Gastrocnemius medialis (tissue), 4 donors: Measurements from ENCODE around the gene MYO15A. TPM values are rescaled to one million over a fixed set of nuclear protein-coding genes. Genes with fewer than 3 reads are reported as not detected.

ENCODE experiments used
- ATAC-seq, 2 donors: fragments of 150-250 bp; one replicate each; pipeline ENCODE4 v1.9.1; 2016
- DNase-seq, 2 donors: peaks; one replicate each; pipeline ENCODE4 v3.0.0-alpha.2; 2019
- H3K27ac ChIP-seq, 4 donors: fragments of 200-600 bp; sonication (generic); 1 replicate in 1 of 4; 2 replicates in 3 of 4; pipeline ENCODE4 v1.5.1; 2016 to 2018; ENCODE audit warnings: mild to moderate bottlenecking in 2 of 4, moderate library complexity in 1 of 4
- H3K27me3 ChIP-seq, 3 donors: fragments of 200-600 bp; sonication (generic) in 2 of 3; 1 replicate in 1 of 3; 2 replicates in 2 of 3; pipeline versions ENCODE4 v1.5.1 to v1.6.0; 2016 to 2019; ENCODE audit warnings: mild to moderate bottlenecking in 1 of 3, moderate library complexity in 1 of 3
- H3K36me3 ChIP-seq, 2 donors: fragments of 200-600 bp; sonication (generic) in 1 of 2; one replicate each; pipeline ENCODE4 v1.5.1; 2017 to 2018
- H3K4me1 ChIP-seq, 2 donors: fragments of 200-600 bp; sonication (generic) in 1 of 2; one replicate each; pipeline ENCODE4 v1.5.1; 2016 to 2017; ENCODE audit warnings: mild to moderate bottlenecking in 2 of 2
- H3K4me3 ChIP-seq, 4 donors: fragments of 200-600 bp; sonication (generic) in 3 of 4; 1 replicate in 1 of 4; 2 replicates in 3 of 4; pipeline ENCODE4 v1.5.1; 2016 to 2019; ENCODE audit warnings: mild to moderate bottlenecking in 2 of 4
- H3K9me3 ChIP-seq, 3 donors: fragments of 200-600 bp; sonication (generic) in 2 of 3; 1 replicate in 1 of 3; 2 replicates in 2 of 3; pipeline ENCODE4 v1.5.1; 2016 to 2019
- POLR2A ChIP-seq, 2 donors: fragments of 450-650 bp; IDR thresholded peaks; one replicate each; pipeline ENCODE4 v1.6.1; 2017; ENCODE audit warnings: antibody characterized with exemption in 2 of 2, mild to moderate bottlenecking in 2 of 2, moderate library complexity in 2 of 2
- in situ Hi-C, 4 donors: fragments of 200-750 bp; cut with MboI; loops; one replicate each; pipeline versions ENCODE4 v1.15.0 to v1.8.0; 2017; ENCODE audit warnings: low sequenced_read_pairs in 4 of 4
- intact Hi-C: fragments of 100-400 bp; cut with DNase I; formaldehyde crosslinking; loops from one replicate; pipeline ENCODE4 v1.15.1; 2023; ENCODE audit warnings: low total_unique reads
- total RNA-seq, 4 donors: library from RNA; depleted of rRNA; stranded (reverse); fragments of >200 nt; gene quantifications; one replicate each; pipeline versions ENCODE4 v1.1.0 to v1.2.3, GENCODE V29; 2016
- TF ChIP-seq, protein P1 (sequence below), 5 experiments: fragments of 450-650 bp in 3 of 5; fragments of 200-600 bp in 2 of 5; sonication (generic) in 2 of 5; IDR thresholded peaks in 4 of 5; conservative IDR thresholded peaks in 1 of 5; 1 replicate in 4 of 5; 2 replicates in 1 of 5; pipeline ENCODE4 v1.5.1; 2016 to 2019; ENCODE audit warnings: antibody characterized with exemption in 5 of 5, mild to moderate bottlenecking in 3 of 5, moderate library complexity in 3 of 5

Gene MYO15A
- total RNA-seq, 4 donors from 2014 or later, result 0.04 to 0.70 (median 0.31) TPM; not detected in 1

DNA sequence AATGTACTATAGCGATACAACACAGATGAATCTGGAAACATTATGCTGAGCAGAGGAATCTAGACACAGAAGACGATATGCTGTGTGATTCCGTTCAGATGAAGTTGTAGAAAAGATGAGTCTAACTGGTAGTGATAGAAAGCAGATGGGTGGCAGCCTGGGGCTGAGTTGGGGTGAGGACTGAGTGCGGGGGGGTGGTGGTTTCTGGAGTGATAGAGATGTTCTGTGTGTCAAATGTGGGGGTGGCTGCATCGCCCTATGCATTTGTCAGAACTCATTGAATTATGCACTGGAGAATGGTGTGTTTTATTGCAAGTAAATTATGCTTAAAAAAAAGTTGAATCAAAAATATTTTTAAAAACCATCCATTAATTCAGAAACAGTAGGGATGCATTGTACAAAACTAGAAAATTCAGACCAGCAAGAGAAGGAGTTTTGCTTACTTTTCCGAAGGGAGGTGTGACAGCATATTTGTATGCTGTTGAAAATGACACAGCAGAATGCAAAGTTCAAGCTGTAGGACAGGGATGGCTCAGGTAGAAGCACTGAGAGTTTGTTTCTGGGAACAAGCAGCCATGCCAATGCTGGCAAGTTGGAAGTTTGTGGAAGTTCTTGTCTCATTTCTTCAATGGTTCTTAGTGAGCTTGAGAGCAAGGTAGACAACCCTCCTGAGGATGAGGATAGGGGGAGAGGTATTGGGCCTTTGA, 33.8 kb upstream of the MYO15A start:
- ATAC-seq, result no peak

DNA sequence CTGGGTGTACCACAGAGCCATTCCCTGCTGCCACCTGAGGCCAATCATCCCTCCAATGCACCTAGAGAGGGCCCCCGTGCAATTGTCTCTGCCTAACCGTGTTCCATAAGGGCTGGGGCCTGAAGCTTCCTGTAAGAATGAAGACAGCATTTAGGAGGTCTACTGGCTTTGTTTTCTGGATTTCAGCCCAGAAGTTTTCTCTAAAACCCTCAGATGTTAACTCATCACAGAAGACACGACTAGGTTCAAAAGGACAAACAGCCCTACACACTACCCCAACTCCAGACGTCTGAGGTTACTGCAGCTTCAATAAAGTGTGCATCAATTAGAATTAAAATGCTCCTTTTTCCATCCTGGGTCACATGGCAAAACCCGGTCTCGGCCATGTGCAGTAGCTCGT, 31.6 kb upstream of the MYO15A start:
- Histone ChIP-seq H3K4me1 (no peaks in the 10 kb centered on the region), H3K36me3 (no peaks in the 10 kb centered on the region), H3K27ac (no peak overlapping the region), H3K9me3 (no peaks in the 10 kb centered on the region), H3K4me3 (no peak overlapping the region), H3K27me3 (no peaks in the 10 kb centered on the region)
- DNase-seq (no peak), ATAC-seq (no peak)
- intact Hi-C loops (no loop called here), in situ Hi-C loops (no loop called here)
- TF ChIP-seq, protein P1, sequence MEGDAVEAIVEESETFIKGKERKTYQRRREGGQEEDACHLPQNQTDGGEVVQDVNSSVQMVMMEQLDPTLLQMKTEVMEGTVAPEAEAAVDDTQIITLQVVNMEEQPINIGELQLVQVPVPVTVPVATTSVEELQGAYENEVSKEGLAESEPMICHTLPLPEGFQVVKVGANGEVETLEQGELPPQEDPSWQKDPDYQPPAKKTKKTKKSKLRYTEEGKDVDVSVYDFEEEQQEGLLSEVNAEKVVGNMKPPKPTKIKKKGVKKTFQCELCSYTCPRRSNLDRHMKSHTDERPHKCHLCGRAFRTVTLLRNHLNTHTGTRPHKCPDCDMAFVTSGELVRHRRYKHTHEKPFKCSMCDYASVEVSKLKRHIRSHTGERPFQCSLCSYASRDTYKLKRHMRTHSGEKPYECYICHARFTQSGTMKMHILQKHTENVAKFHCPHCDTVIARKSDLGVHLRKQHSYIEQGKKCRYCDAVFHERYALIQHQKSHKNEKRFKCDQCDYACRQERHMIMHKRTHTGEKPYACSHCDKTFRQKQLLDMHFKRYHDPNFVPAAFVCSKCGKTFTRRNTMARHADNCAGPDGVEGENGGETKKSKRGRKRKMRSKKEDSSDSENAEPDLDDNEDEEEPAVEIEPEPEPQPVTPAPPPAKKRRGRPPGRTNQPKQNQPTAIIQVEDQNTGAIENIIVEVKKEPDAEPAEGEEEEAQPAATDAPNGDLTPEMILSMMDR (IDR thresholded peaks at IDR 0.05 in 4 of 5, conservative IDR thresholded peaks at IDR 0.05 in 1 of 5), result no peak
- no peak for TF ChIP-seq POLR2A (IDR thresholded peaks at IDR 0.05)

More for the DNA sequence above, 33.8 kb upstream of the MYO15A start:
- Histone ChIP-seq H3K27me3 (no peaks in the 10 kb centered on the region), H3K36me3 (no peaks in the 10 kb centered on the region), H3K4me3 (no peak overlapping the region), H3K27ac (no peak overlapping the region), H3K4me1 (peaks cover 0 to 9% of the 10 kb centered on the region in 2 donors), H3K9me3 (no peaks in the 10 kb centered on the region)
- no peak for DNase-seq
- in situ Hi-C loops, result no loop called here
- TF ChIP-seq POLR2A (IDR thresholded peaks at IDR 0.05), result no peak
- TF ChIP-seq, protein P1 (IDR thresholded peaks at IDR 0.05 in 4 of 5, conservative IDR thresholded peaks at IDR 0.05 in 1 of 5), result no peak
- intact Hi-C loops, result no loop called here

DNA sequence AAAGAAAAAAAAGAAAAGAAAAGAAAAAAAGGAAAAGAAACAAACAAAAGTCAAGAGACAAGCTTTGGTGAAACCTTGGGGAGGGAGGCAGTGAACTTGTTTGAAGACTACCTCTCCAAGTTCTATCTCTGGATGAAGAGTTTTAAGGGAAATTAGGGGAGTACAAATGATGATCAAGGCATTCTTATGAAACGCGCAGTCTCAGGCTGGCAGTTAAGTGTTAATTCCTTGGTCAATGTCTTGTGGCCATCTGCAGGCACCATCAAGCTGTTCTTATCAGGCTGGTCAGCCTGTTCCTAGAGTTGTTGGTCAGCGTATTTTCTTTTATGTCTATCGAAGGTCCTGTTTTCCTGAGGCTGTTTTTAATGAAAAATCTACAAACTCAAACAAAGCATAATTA, 29.0 kb upstream of the MYO15A start:
- no peak overlapping the region for H3K27ac ChIP-seq
- no peak for TF ChIP-seq POLR2A (IDR thresholded peaks at IDR 0.05)
- TF ChIP-seq, protein P1 (IDR thresholded peaks at IDR 0.05 in 4 of 5, conservative IDR thresholded peaks at IDR 0.05 in 1 of 5), result no peak
- ATAC-seq (no peak), DNase-seq (no peak)
- no peaks in the 10 kb centered on the region for H3K27me3 ChIP-seq
- intact Hi-C loops (no loop called here), in situ Hi-C loops (no loop called here)
- H3K36me3 ChIP-seq, result no peaks in the 10 kb centered on the region
- H3K9me3 ChIP-seq, result no peaks in the 10 kb centered on the region
- H3K4me3 ChIP-seq, result no peak overlapping the region
- H3K4me1 ChIP-seq, result no peaks in the 10 kb centered on the region

DNA sequence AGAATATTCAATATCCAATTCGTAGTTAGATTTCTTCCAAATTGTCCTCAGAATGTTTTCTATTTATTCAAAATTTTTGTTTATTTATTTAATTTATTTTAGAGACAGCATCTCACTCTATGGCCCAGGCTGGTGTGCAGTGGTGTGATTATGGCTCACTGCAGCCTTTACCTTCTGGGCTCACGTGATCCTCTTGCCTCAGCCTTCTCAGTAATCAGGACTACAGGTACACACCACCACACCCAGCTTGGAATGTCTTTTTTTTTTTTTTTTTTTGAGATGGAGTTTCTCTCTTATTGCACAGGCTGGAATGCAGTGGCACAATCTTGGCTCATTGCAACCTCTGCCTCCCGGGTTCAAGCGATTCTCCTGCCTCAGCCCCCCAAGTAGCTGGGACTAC, 24.3 kb upstream of the MYO15A start:
- Histone ChIP-seq H3K9me3 (no peaks in the 10 kb centered on the region), H3K4me3 (no peak overlapping the region), H3K4me1 (peaks cover 13 to 15% of the 10 kb centered on the region in 2 donors), H3K27me3 (no peaks in the 10 kb centered on the region), H3K36me3 (no peaks in the 10 kb centered on the region), H3K27ac (no peak overlapping the region)
- no peak for ATAC-seq
- in situ Hi-C loops, result no loop called here
- TF ChIP-seq, protein P1 (IDR thresholded peaks at IDR 0.05 in 4 of 5, conservative IDR thresholded peaks at IDR 0.05 in 1 of 5), result no peak
- TF ChIP-seq POLR2A (IDR thresholded peaks at IDR 0.05), result no peak
- no peak for DNase-seq
- intact Hi-C loops, result no loop called here
